Lung (tissue), 12 donors: ENCODE data around the gene SPC24. TPM values are rescaled to one million over a fixed set of nuclear protein-coding genes. Genes with fewer than 3 reads are reported as not detected.
"Not testable (repeated sequence)": the region's sequence is repeated elsewhere in the genome, so short reads cannot be mapped to it uniquely, and the experiment has no call there.

Experiments
- ATAC-seq: fragments of 200-7000 bp; cut with Tn5 transposase; one replicate; pipeline ENCODE4 v1.9.1; 2020; ENCODE audit warnings: moderate number of reproducible peaks; ENCODE audit not compliant: insufficient read depth, low FRiP score
- DNase-seq, 3 donors: peaks; one replicate each; pipeline ENCODE4 v3.0.0-alpha.2; 2013 to 2017
- H3K27ac ChIP-seq, 2 donors: one replicate each; pipeline ENCODE4 v1.5.1; 2013; ENCODE audit warnings: mild to moderate bottlenecking in 2 of 2, moderate library complexity in 2 of 2, control low read depth in 1 of 2, inconsistent platforms in 1 of 2, low read depth in 1 of 2, low read length in 1 of 2
- H3K27me3 ChIP-seq, 3 donors: one replicate each; pipeline ENCODE4 v1.5.1; 2013; ENCODE audit warnings: low read length in 2 of 3; ENCODE audit not compliant: control insufficient read depth in 3 of 3, insufficient read depth in 3 of 3
- H3K36me3 ChIP-seq, 4 donors: one replicate each; pipeline ENCODE4 v1.5.1; 2013; ENCODE audit warnings: low read length in 4 of 4, mild to moderate bottlenecking in 1 of 4, moderate library complexity in 1 of 4; ENCODE audit not compliant: control insufficient read depth in 4 of 4, insufficient read depth in 4 of 4
- H3K4me1 ChIP-seq, 5 donors: one replicate each; pipeline ENCODE4 v1.5.1; 2013; ENCODE audit warnings: low read length in 5 of 5, mild to moderate bottlenecking in 2 of 5, moderate library complexity in 1 of 5; ENCODE audit not compliant: control insufficient read depth in 5 of 5, insufficient read depth in 5 of 5
- H3K4me3 ChIP-seq: one replicate; pipeline ENCODE4 v1.5.1; 2013; ENCODE audit warnings: mild to moderate bottlenecking, control low read depth, moderate library complexity
- H3K9ac ChIP-seq, 2 donors: one replicate each; pipeline ENCODE4 v1.5.1; 2013; ENCODE audit warnings: low read length in 2 of 2, control low read depth in 1 of 2; ENCODE audit not compliant: insufficient read depth in 1 of 2
- H3K9me3 ChIP-seq, 4 donors: one replicate each; pipeline ENCODE4 v1.5.1; 2013; ENCODE audit warnings: low read length in 3 of 4, mild to moderate bottlenecking in 1 of 4, moderate library complexity in 1 of 4; ENCODE audit not compliant: control insufficient read depth in 4 of 4, insufficient read depth in 3 of 4
- CTCF ChIP-seq: IDR thresholded peaks from 2 replicates; pipeline ENCODE4 v1.5.1; 2012; ENCODE audit warnings: mild to moderate bottlenecking; ENCODE audit errors: control extremely low read depth, extremely low read depth
- WGBS, 2 donors: extraction: QIAGEN DNeasy Blood & Tissue Kit; methylation state at CpG; one replicate each; pipeline ENCODE4 v1.1.7; 2013; 5-methylcytosine and 5-hydroxymethylcytosine counted together
- polyA plus RNA-seq, 2 donors: library from polyadenylated mRNA; stranded (reverse); fragments of 200-250 nt; gene quantifications; one replicate each; pipeline ENCODE4 v1.2.1, GENCODE V29; 2013
- total RNA-seq, 2 donors: library from RNA; depleted of rRNA in 1 of 2; stranded (reverse); fragments of >200 nt in 1 of 2; gene quantifications; one replicate each; pipeline ENCODE4 v1.2.1, GENCODE V29; 2014 to 2021
- donor health status: control.
- donor health status: control.
- donor health status: Bipolar disorder and iron deficiency.
- donor health status: healthy.
- donor health status: DM: yes; HTN: yes; CAD: no.

SPC24 gene
- total and polyA plus RNA-seq, 4 donors, result 1.3 to 6.5 (median 3.9) TPM

GRCh38 chr19:11098861-11099260, 56.7 kb downstream of the SPC24 start:
- 80 to 83% methylated on average over 3 of the region's 3 CpGs for WGBS, 2 donors
- DNase-seq (no peak), ATAC-seq (no peak)
- H3K9me3 ChIP-seq, result no peaks in the 10 kb centered on the region
- H3K27me3 ChIP-seq, result no peaks in the 10 kb centered on the region
- peaks cover 3 to 20% (median 5%) of the 10 kb centered on the region in 5 donors for H3K4me1 ChIP-seq
- no peak overlapping the region for H3K27ac ChIP-seq
- H3K9ac ChIP-seq, result no peak overlapping the region
- no peak for TF ChIP-seq CTCF
- peaks cover 8 to 29% (median 14%) of the 10 kb centered on the region in 4 donors for H3K36me3 ChIP-seq
- H3K4me3 ChIP-seq, result no peak overlapping the region

GRCh38 chr19:11098327-11098726, 57.3 kb downstream of the SPC24 start:
- H3K27ac ChIP-seq, result no peak overlapping the region
- DNase-seq, result no peak
- H3K9ac ChIP-seq, result no peak overlapping the region
- no peak overlapping the region for H3K4me3 ChIP-seq
- H3K9me3 ChIP-seq, result no peaks in the 10 kb centered on the region
- no peaks in the 10 kb centered on the region for H3K27me3 ChIP-seq
- peaks cover 8 to 30% (median 14%) of the 10 kb centered on the region in 4 donors for H3K36me3 ChIP-seq
- no peak for ATAC-seq
- TF ChIP-seq CTCF, result no peak
- WGBS, 2 donors, result 96 to 98% methylated on average over 2 of the region's 2 CpGs
- H3K4me1 ChIP-seq, result peaks cover 3 to 20% (median 5%) of the 10 kb centered on the region in 5 donors

- Histone ChIP-seq H3K36me3 (peaks cover 8 to 22% (median 14%) of the 10 kb centered on the region in 4 donors), H3K4me1 (peaks cover 3 to 20% (median 10%) of the 10 kb centered on the region in 5 donors), H3K27ac (peak overlapping the region in 1 of 2 donors; percentile 75)
- DNase-seq, H3K9me3 ChIP-seq, H3K9ac ChIP-seq, H3K27me3 ChIP-seq, ATAC-seq, H3K4me3 ChIP-seq: not testable (repeated sequence)
- WGBS, 2 donors, result 85 to 89% methylated on average over 6 of the region's 6 CpGs
These were observed 58.2 kb downstream of the SPC24 start for GRCh38 chr19:11097367-11097766.

GRCh38 chr19:11096210-11096841, 59.3 kb downstream of the SPC24 start:
- Histone ChIP-seq H3K9ac (no peak overlapping the region), H3K36me3 (peaks cover 8 to 21% (median 14%) of the 10 kb centered on the region in 4 donors), H3K27me3 (no peaks in the 10 kb centered on the region), H3K4me1 (peaks cover 3 to 27% (median 18%) of the 10 kb centered on the region in 5 donors), H3K9me3 (no peaks in the 10 kb centered on the region), H3K27ac (peak overlapping the region; percentile 43 to 93), H3K4me3 (no peak overlapping the region)
- TF ChIP-seq CTCF, result no peak
- DNase-seq (peak; percentile 67 to 92 (median 81)), ATAC-seq (no peak)
- 50 to 67% methylated on average over 10 of the region's 10 CpGs for WGBS, 2 donors

Other genes starting within 250 kb of the SPC24 start
- 10 to 100 TPM; 54.7 to 73.9 TPM for gene YIPF2, start 227.1 kb downstream of the SPC24 start, total RNA-seq
- 10 to 100 TPM; 60.9 to 77.8 TPM for gene YIPF2, start 227.1 kb downstream of the SPC24 start, polyA plus RNA-seq
- 10 to 100 TPM; 17.7 to 20.4 TPM for gene TIMM29, start 227.0 kb downstream of the SPC24 start, total RNA-seq
- gene TIMM29, start 227.0 kb downstream of the SPC24 start, polyA plus RNA-seq, result 10 to 100 TPM; 15.6 to 16.8 TPM
- 100 to 1,000 TPM; 112 to 116 TPM for gene SMARCA4, start 194.8 kb downstream of the SPC24 start, total RNA-seq
- 10 to 100 TPM; 52.3 to 69.9 TPM for gene SMARCA4, start 194.8 kb downstream of the SPC24 start, polyA plus RNA-seq
- 100 to 1,000 TPM; 270 to 271 TPM for gene LDLR, start 66.3 kb downstream of the SPC24 start, total RNA-seq
- 100 to 1,000 TPM in 1 of 2 donors, 10 to 100 TPM in 1; 52.1 to 131 TPM for gene LDLR, start 66.3 kb downstream of the SPC24 start, polyA plus RNA-seq
- 100 to 1,000 TPM; 129 to 164 TPM for gene KANK2, start 41.8 kb upstream of the SPC24 start, total RNA-seq
- gene KANK2, start 41.8 kb upstream of the SPC24 start, polyA plus RNA-seq, result 10 to 100 TPM; 90.1 to 96.8 TPM
- not detected for gene ANGPTL8, start 83.8 kb upstream of the SPC24 start, total RNA-seq
- gene ANGPTL8, start 83.8 kb upstream of the SPC24 start, polyA plus RNA-seq, result 1 to 10 TPM in 1 of 2 donors, under 1 TPM in 1; 0.19 to 1.0 TPM
- gene DOCK6, start 106.7 kb upstream of the SPC24 start, total RNA-seq, result 100 to 1,000 TPM in 1 of 2 donors, 10 to 100 TPM in 1; 60.2 to 129 TPM
- gene DOCK6, start 106.7 kb upstream of the SPC24 start, polyA plus RNA-seq, result 10 to 100 TPM; 38.6 to 87.3 TPM
- gene TSPAN16, start 140.4 kb upstream of the SPC24 start, total RNA-seq, result not detected
- gene TSPAN16, start 140.4 kb upstream of the SPC24 start, polyA plus RNA-seq, result not detected
- gene RAB3D, start 183.9 kb upstream of the SPC24 start, total RNA-seq, result 10 to 100 TPM; 28.0 to 73.2 TPM
- gene RAB3D, start 183.9 kb upstream of the SPC24 start, polyA plus RNA-seq, result 10 to 100 TPM; 16.0 to 18.6 TPM
- gene TMEM205, start 190.5 kb upstream of the SPC24 start, total RNA-seq, result 100 to 1,000 TPM; 101 to 125 TPM
- 100 to 1,000 TPM; 129 to 166 TPM for gene TMEM205, start 190.5 kb upstream of the SPC24 start, polyA plus RNA-seq
- 10 to 100 TPM; 25.8 to 26.5 TPM for gene CCDC159, start 190.7 kb upstream of the SPC24 start, total RNA-seq
- 10 to 100 TPM; 40.9 to 55.2 TPM for gene CCDC159, start 190.7 kb upstream of the SPC24 start, polyA plus RNA-seq
- gene PLPPR2, start 199.7 kb upstream of the SPC24 start, total RNA-seq, result 10 to 100 TPM in 1 of 2 donors, 1 to 10 TPM in 1; 9.1 to 33.2 TPM
- 10 to 100 TPM; 15.3 to 35.1 TPM for gene PLPPR2, start 199.7 kb upstream of the SPC24 start, polyA plus RNA-seq
- 1 to 10 TPM; 1.1 to 4.1 TPM for gene SWSAP1, start 218.9 kb upstream of the SPC24 start, total RNA-seq
- 1 to 10 TPM; 3.5 to 4.0 TPM for gene SWSAP1, start 218.9 kb upstream of the SPC24 start, polyA plus RNA-seq
- gene EPOR, start 228.5 kb upstream of the SPC24 start, total RNA-seq, result 10 to 100 TPM; 14.5 to 20.6 TPM
- 10 to 100 TPM in 1 of 2 donors, 1 to 10 TPM in 1; 8.7 to 14.7 TPM for gene EPOR, start 228.5 kb upstream of the SPC24 start, polyA plus RNA-seq